Measurements from ENCODE around the gene ACSL6. TPM values are rescaled to one million over a fixed set of nuclear protein-coding genes. Genes with fewer than 3 reads are reported as not detected.

Gene ACSL6
- total and polyA plus RNA-seq, 3 experiments from 2014 or later, result 20.7 to 22.7 (median 21.8) TPM

- no peaks in the 10 kb centered on the region for H3K9me3 ChIP-seq (ENCODE audit: low read length)
- H3K4me3 ChIP-seq (ENCODE audit: low read length), result no peak overlapping the region
- peaks cover 25% of the 10 kb centered on the region for H3K4me1 ChIP-seq (ENCODE audit: insufficient read depth, low read length)
- H3K27me3 ChIP-seq (ENCODE audit: insufficient read depth, low read length, poor library complexity, severe bottlenecking), result peaks cover 3% of the 10 kb centered on the region
- Mint-ChIP-seq H3K36me3 (no peaks in the 10 kb centered on the region), H3K9me3 (no peaks in the 10 kb centered on the region), H3K27me3 (peaks cover 8 to 12% of the 10 kb centered on the region in 2 donors), H3K27ac (peak overlapping the region in 1 of 8 donors; percentile 19), H3K4me1 (peaks cover 28 to 39% (median 39%) of the 10 kb centered on the region in 3 donors), H3K4me3 (no peak overlapping the region)
- H3K27ac ChIP-seq (ENCODE audit: low read depth, low read length), result no peak overlapping the region
- no peak for DNase-seq
- ChIA-PET CTCF (interaction anchor here (0.6 to 13.3 kb wide), 14 partner anchors 9 to 417 kb away, joined by 3 to 157 read pairs (median 5); no protein-coding TSS in a partner anchor), POLR2A (interaction anchor here (1.3 kb wide), 1 partner anchor 10 kb away, joined by 4 read pairs; no protein-coding TSS in a partner anchor)
- no peaks in the 10 kb centered on the region for H3K36me3 ChIP-seq (ENCODE audit: insufficient read depth, low read length)
These were observed 4.9 kb downstream of the ACSL6 start for GRCh38 chr5:132006331-132007120.

DNA sequence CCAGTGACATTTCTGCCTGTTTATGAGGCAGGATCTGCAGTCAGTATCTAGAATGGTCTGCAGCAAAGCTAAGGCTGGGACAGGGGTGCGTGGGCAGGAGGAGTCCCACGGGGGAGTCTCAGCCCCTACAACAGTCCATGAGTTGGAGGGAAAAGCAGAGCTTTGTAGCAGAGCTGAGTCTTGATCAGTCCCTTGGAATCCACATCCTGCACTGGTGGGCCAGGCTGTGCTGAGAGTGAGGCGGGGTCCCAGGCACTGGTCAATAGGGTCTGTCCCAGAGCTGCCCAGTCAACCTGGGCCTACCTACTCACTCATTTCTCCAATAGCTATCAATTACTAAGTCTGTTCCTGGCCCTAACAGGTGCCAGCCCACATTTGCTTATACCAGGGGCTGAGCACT, 5.9 kb downstream of the ACSL6 start:
- no peaks in the 10 kb centered on the region for H3K36me3 ChIP-seq (ENCODE audit: insufficient read depth, low read length)
- no peak for DNase-seq
- peaks cover 4 to 10% of the 10 kb centered on the region in 2 donors for H3K27me3 Mint-ChIP-seq
- no peaks in the 10 kb centered on the region for H3K27me3 ChIP-seq (ENCODE audit: insufficient read depth, low read length, poor library complexity, severe bottlenecking)
- no peak overlapping the region for H3K4me3 Mint-ChIP-seq
- H3K36me3 Mint-ChIP-seq, result no peaks in the 10 kb centered on the region
- peaks cover 28% of the 10 kb centered on the region for H3K4me1 ChIP-seq (ENCODE audit: insufficient read depth, low read length)
- H3K4me3 ChIP-seq (ENCODE audit: low read length), result no peak overlapping the region
- CTCF ChIA-PET, result interaction anchor here (1.4 to 13.3 kb wide), 6 partner anchors 9 to 416 kb away, joined by 3 to 157 read pairs (median 6); no protein-coding TSS in a partner anchor
- H3K27ac ChIP-seq (ENCODE audit: low read depth, low read length), result no peak overlapping the region
- H3K9me3 ChIP-seq (ENCODE audit: low read length), result no peaks in the 10 kb centered on the region
- H3K9me3 Mint-ChIP-seq, result no peaks in the 10 kb centered on the region
- H3K27ac Mint-ChIP-seq, result peak overlapping the region in 1 of 8 donors; percentile 92
- POLR2A ChIA-PET, result no interaction called here
- H3K4me1 Mint-ChIP-seq, result peaks cover 32 to 42% (median 42%) of the 10 kb centered on the region in 3 donors

DNA sequence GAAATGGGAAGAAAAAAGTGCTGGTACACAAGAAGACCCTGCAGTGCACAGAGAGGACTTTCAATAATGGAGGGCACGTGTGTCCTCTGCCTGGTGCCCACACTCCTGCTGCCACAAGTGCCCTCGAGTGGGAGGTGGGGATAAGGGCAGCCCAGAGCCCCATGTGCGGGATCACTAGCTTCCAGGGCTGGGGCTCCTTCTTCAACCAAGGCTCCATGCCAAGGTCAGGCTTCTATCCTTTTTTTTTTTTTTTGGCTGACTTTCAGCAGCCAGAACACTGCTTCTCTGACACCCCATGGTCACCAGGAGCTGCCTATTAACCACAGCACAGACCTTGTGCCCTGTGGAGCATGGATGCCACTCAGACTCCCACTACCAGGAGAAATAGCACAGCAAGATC, 7.5 kb downstream of the ACSL6 start:
- peaks cover 1 to 3% of the 10 kb centered on the region in 2 donors for H3K27me3 Mint-ChIP-seq
- no peak for DNase-seq

DNA sequence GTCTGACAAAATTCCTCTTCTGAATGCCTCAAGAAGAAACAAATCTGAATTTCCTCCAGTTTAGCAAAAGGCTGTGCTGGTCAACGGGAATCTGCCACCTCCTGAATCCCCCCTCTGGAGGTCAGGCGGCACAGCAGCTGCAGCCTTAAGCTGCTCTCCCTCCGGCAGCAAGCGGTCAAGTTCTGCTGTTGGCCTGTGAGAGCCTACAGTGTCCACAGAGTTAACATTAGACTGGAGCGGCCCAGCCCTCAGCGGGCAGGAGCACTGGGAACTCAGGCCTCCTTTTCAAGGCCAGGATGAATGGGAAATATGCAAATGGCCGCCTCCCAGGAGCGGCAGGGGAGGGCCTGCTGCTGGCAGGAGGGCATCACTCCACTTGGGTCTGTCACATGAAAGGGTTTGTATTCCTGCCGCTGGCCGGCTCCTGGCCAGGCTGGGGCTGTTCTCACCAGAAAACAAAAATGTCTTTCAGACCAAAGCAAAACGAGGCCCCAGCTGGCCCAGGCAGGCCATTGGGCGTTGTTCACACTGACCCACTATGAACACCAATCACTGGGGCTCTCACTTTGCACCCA, 8.2 kb downstream of the ACSL6 start:
- peak overlapping the region in 1 of 7 donors; percentile 59 for H3K4me3 Mint-ChIP-seq
- Histone ChIP-seq H3K4me3 (ENCODE audit: low read length) (no peak overlapping the region), H3K27ac (ENCODE audit: low read depth, low read length) (no peak overlapping the region), H3K36me3 (ENCODE audit: insufficient read depth, low read length) (no peaks in the 10 kb centered on the region), H3K4me1 (ENCODE audit: insufficient read depth, low read length) (peaks cover 51% of the 10 kb centered on the region), H3K27me3 (ENCODE audit: insufficient read depth, low read length, poor library complexity, severe bottlenecking) (no peaks in the 10 kb centered on the region), H3K9me3 (ENCODE audit: low read length) (no peaks in the 10 kb centered on the region)
- no peak overlapping the region for H3K27ac Mint-ChIP-seq
- ChIA-PET POLR2A (interaction anchor here (0.7 kb wide), 1 partner anchor 419 kb away, joined by 4 read pairs; no protein-coding TSS in a partner anchor), CTCF (interaction anchor here (1.2 to 13.3 kb wide), 2 partner anchors 414 to 422 kb away, joined by 3 to 157 read pairs; no protein-coding TSS in a partner anchor)
- DNase-seq, result no peak
- peaks cover 0 to 3% of the 10 kb centered on the region in 2 donors for H3K27me3 Mint-ChIP-seq
- peaks cover 47 to 58% (median 55%) of the 10 kb centered on the region in 3 donors for H3K4me1 Mint-ChIP-seq
- H3K36me3 Mint-ChIP-seq, result no peaks in the 10 kb centered on the region
- H3K9me3 Mint-ChIP-seq, result no peaks in the 10 kb centered on the region

More for the DNA sequence above, 7.5 kb downstream of the ACSL6 start:
- Histone ChIP-seq H3K4me3 (ENCODE audit: low read length) (no peak overlapping the region), H3K36me3 (ENCODE audit: insufficient read depth, low read length) (no peaks in the 10 kb centered on the region), H3K27me3 (ENCODE audit: insufficient read depth, low read length, poor library complexity, severe bottlenecking) (no peaks in the 10 kb centered on the region), H3K4me1 (ENCODE audit: insufficient read depth, low read length) (peaks cover 44% of the 10 kb centered on the region), H3K9me3 (ENCODE audit: low read length) (no peaks in the 10 kb centered on the region), H3K27ac (ENCODE audit: low read depth, low read length) (no peak overlapping the region)
- Mint-ChIP-seq H3K36me3 (no peaks in the 10 kb centered on the region), H3K4me3 (no peak overlapping the region), H3K27ac (peak overlapping the region in 1 of 8 donors; percentile 32), H3K9me3 (no peaks in the 10 kb centered on the region), H3K4me1 (peaks cover 41 to 55% (median 52%) of the 10 kb centered on the region in 3 donors)
- ChIA-PET POLR2A (interaction anchor here (0.7 kb wide), 1 partner anchor 420 kb away, joined by 4 read pairs; no protein-coding TSS in a partner anchor), CTCF (interaction anchor here (13.3 kb wide), 1 partner anchor 415 kb away, joined by 157 read pairs; no protein-coding TSS in a partner anchor)

DNA sequence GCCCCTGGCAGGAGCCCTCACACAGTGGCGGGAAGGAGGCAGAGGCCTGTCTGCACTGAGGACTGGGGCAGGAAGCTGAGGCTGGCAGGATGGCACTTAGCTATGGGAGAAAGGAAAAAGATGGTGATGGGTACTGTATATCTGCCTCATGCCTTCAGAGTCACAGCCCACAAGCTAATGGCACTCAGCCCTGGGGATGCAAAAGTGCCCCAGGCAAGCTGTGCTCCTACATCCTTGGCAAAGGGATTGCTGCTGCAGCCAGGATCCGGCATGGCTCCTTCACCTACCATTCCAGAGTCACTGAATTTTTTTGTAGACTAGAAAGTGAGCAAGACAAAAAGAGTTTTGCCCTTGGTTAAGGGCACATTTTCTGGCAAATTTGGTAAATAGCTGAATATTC, 8.7 kb downstream of the ACSL6 start:
- Mint-ChIP-seq H3K36me3 (no peaks in the 10 kb centered on the region), H3K4me3 (peak overlapping the region in 1 of 7 donors; percentile 60), H3K27me3 (peaks cover 0 to 1% of the 10 kb centered on the region in 2 donors), H3K27ac (peak overlapping the region in 3 of 8 donors; percentile 71 to 84 (median 83)), H3K4me1 (peaks cover 43 to 58% (median 52%) of the 10 kb centered on the region in 3 donors), H3K9me3 (no peaks in the 10 kb centered on the region)
- H3K27ac ChIP-seq (ENCODE audit: low read depth, low read length), result no peak overlapping the region
- H3K27me3 ChIP-seq (ENCODE audit: insufficient read depth, low read length, poor library complexity, severe bottlenecking), result no peaks in the 10 kb centered on the region
- POLR2A ChIA-PET, result no interaction called here
- no peak overlapping the region for H3K4me3 ChIP-seq (ENCODE audit: low read length)
- CTCF ChIA-PET, result interaction anchor here (1.2 to 13.3 kb wide), 2 partner anchors 413 to 422 kb away, joined by 3 to 157 read pairs; no protein-coding TSS in a partner anchor
- DNase-seq, result no peak
- no peaks in the 10 kb centered on the region for H3K9me3 ChIP-seq (ENCODE audit: low read length)
- H3K4me1 ChIP-seq (ENCODE audit: insufficient read depth, low read length), result peaks cover 55% of the 10 kb centered on the region
- no peaks in the 10 kb centered on the region for H3K36me3 ChIP-seq (ENCODE audit: insufficient read depth, low read length)

GRCh38 chr5:132001647-132002561, 9.6 kb downstream of the ACSL6 start:
- Mint-ChIP-seq H3K9me3 (no peaks in the 10 kb centered on the region), H3K36me3 (no peaks in the 10 kb centered on the region), H3K27ac (peak overlapping the region in 6 of 8 donors; percentile 12 to 88 (median 84)), H3K27me3 (peaks cover 0 to 1% of the 10 kb centered on the region in 2 donors), H3K4me1 (peaks cover 43 to 56% (median 54%) of the 10 kb centered on the region in 3 donors), H3K4me3 (peak overlapping the region in 2 of 7 donors; percentile 60 to 71)
- ChIA-PET POLR2A (interaction anchor here (0.6 kb wide), 2 partner anchors 10 to 21 kb away, joined by 3 to 4 read pairs; no protein-coding TSS in a partner anchor), CTCF (interaction anchor here (0.8 to 13.3 kb wide), 4 partner anchors 8 to 421 kb away, joined by 3 to 157 read pairs (median 4); no protein-coding TSS in a partner anchor)
- H3K36me3 ChIP-seq (ENCODE audit: insufficient read depth, low read length), result no peaks in the 10 kb centered on the region
- no peaks in the 10 kb centered on the region for H3K9me3 ChIP-seq (ENCODE audit: low read length)
- H3K27ac ChIP-seq (ENCODE audit: low read depth, low read length), result no peak overlapping the region
- no peak for DNase-seq
- H3K27me3 ChIP-seq (ENCODE audit: insufficient read depth, low read length, poor library complexity, severe bottlenecking), result no peaks in the 10 kb centered on the region
- H3K4me3 ChIP-seq (ENCODE audit: low read length), result peak overlapping the region; percentile 33
- peaks cover 57% of the 10 kb centered on the region for H3K4me1 ChIP-seq (ENCODE audit: insufficient read depth, low read length)

Measured in CD8-positive, alpha-beta memory T cell (primary cell).